Measurements from ENCODE around the gene ABL1. TPM values are rescaled to one million over a fixed set of nuclear protein-coding genes. Genes with fewer than 3 reads are reported as not detected.
A peak's percentile ranks its signal among the peaks of the same experiment; 100 is the strongest.

Gene ABL1
- polyA plus RNA-seq, 3 donors from 2014 or later, result 0.25 to 19.2 (median 5.0) TPM

DNA sequence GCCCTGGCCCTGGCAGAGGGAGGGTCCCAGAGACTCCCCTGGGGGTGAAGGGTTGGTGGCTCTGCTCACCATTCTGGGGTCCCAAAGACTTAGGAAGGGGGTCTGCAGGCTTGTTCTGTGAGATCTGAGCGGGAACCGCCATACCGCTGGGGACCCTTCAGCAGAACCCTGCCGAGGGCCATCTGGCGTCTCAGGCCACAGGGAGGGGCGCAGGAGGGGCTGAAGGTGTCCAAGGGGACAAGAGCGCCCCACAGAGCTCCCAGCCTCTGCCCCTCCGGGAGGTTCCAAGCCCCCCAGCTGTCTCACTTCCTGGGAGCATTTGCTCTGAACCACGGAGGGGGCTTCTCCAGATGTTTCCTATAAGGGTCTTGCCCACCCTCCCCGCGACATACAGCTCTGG is 99.2 kb downstream of the ABL1 start:
- DNase-seq, result no peak
- H3K9me3 Mint-ChIP-seq, result peaks cover 0 to 4% (median 0%) of the 10 kb centered on the region in 6 donors
- H3K4me3 Mint-ChIP-seq, result no peak overlapping the region
- no peak overlapping the region for H3K27ac Mint-ChIP-seq
- peaks cover 0 to 4% of the 10 kb centered on the region in 2 donors for H3K4me1 Mint-ChIP-seq
- H3K27me3 Mint-ChIP-seq (ENCODE audit: low read depth in 3 of 3), result peaks cover 4 to 22% (median 6%) of the 10 kb centered on the region in 3 donors
- H3K36me3 Mint-ChIP-seq, result peaks cover 0 to 4% (median 0%) of the 10 kb centered on the region in 3 donors

- Mint-ChIP-seq H3K27me3 (ENCODE audit: low read depth in 3 of 3) (peaks cover 4 to 22% (median 6%) of the 10 kb centered on the region in 3 donors), H3K36me3 (peaks cover 0 to 4% (median 0%) of the 10 kb centered on the region in 3 donors), H3K9me3 (peaks cover 0 to 4% (median 0%) of the 10 kb centered on the region in 6 donors), H3K4me1 (peaks cover 0 to 4% of the 10 kb centered on the region in 2 donors), H3K4me3 (no peak overlapping the region), H3K27ac (no peak overlapping the region)
- DNase-seq, result no peak
Measured at GRCh38 chr9:130934702-130935647, 99.9 kb downstream of the ABL1 start.

DNA sequence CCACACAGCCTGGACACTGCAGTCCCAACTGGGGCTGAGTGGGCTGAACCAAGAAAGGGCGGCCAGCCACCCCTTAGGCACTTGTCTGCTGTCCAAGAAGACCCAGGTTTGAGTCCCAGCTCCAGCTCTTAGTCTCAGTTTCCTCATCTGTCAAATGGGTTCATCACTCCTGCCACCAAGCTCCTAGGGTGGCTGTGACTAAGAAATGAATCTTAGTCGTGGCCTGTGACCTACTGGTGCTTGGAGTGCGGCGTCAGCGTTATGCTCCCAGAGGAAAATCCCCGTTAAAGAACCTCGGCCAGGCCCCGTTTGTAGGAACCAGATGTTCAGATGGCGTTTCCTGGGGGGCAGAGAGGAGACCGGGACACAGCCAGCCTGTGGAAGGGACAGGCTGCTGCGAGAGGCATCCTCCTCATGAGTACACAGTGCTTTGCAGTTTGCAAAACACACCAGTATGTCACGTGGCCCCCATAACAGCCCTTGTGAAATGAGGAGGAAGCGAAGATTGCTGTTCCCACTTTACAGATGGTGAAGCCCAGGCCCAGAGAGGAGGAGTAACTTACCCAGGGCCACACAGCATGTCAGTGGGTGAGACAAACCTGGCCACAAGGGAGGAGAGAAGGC is 100.7 kb downstream of the ABL1 start:
- peaks cover 4 to 7% of the 10 kb centered on the region in 2 donors for H3K4me1 Mint-ChIP-seq
- DNase-seq, result no peak
- no peak overlapping the region for H3K4me3 Mint-ChIP-seq
- H3K27me3 Mint-ChIP-seq (ENCODE audit: low read depth in 3 of 3), result peaks cover 4 to 29% (median 9%) of the 10 kb centered on the region in 3 donors
- H3K36me3 Mint-ChIP-seq, result peaks cover 0 to 4% (median 0%) of the 10 kb centered on the region in 3 donors
- H3K9me3 Mint-ChIP-seq, result peaks cover 0 to 4% (median 0%) of the 10 kb centered on the region in 6 donors
- no peak overlapping the region for H3K27ac Mint-ChIP-seq

DNA sequence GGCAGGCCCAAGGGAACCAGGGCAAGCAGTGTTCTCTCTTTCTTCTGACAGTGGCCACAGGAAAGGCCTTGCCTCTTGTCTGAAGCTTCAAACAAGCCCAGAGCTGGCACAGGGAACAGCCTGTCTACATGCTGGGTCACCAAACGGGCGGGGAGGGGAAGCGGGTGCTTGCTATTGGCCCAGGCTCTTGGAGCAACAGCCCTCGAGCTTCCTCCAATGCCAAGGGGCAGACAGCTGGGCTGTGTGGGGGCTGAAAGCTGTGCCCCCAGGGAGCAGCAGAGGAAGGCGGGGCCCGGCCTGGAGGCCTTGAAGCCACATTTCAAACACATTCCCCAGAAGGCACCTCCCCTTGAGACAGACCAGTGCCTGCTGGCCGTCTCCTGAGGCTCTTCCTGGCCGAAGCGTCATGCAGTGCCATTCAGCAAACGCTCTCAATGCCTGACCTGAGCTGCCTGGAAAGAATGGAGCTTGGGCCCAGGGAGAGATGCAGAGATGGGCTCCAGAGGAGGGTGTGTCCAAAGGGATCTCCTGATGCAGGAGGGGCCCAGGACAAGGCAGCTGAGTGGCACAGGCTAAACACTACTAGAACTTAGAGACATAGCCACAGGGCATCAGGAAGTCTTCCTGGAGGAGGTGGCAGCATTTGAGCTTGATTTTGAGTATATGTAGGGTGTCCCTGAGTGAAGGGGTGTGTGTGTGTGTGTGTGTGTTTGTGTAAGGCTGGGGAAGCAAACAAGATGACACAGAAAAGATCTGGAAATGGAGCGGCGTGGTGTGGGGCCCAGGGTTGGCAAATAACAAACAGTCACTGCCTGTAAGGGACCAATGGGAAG is 101.4 kb downstream of the ABL1 start:
- Mint-ChIP-seq H3K36me3 (peaks cover 0 to 4% (median 0%) of the 10 kb centered on the region in 3 donors), H3K27me3 (ENCODE audit: low read depth in 3 of 3) (peaks cover 3 to 34% (median 12%) of the 10 kb centered on the region in 3 donors), H3K4me3 (peak overlapping the region in 3 of 5 donors; percentile 8 to 43 (median 36)), H3K4me1 (peaks cover 7 to 10% of the 10 kb centered on the region in 2 donors), H3K9me3 (peaks cover 0 to 4% (median 0%) of the 10 kb centered on the region in 6 donors), H3K27ac (no peak overlapping the region)
- no peak for DNase-seq

Other genes with a start within 250 kb of the ABL1 start
- 1 to 10 TPM in 1 of 3 donors, not detected in 2; 1.0 TPM for gene PRDM12, start 170.7 kb upstream of the ABL1 start, polyA plus RNA-seq
- 10 to 100 TPM; 12.9 to 27.4 (median 20.0) TPM for gene EXOSC2, start 141.5 kb upstream of the ABL1 start, polyA plus RNA-seq
- not detected for gene QRFP, start 61.6 kb downstream of the ABL1 start, polyA plus RNA-seq
- not detected for gene FIBCD1, start 104.0 kb downstream of the ABL1 start, polyA plus RNA-seq
- gene LAMC3, start 173.9 kb downstream of the ABL1 start, polyA plus RNA-seq, result not detected

All from immature natural killer cell (primary cell).